Fibroblast of the aortic adventitia (primary cell): Measurements from ENCODE around the gene SLC25A53. TPM values are rescaled to one million over a fixed set of nuclear protein-coding genes. Genes with fewer than 3 reads are reported as not detected.
"Not testable (repeated sequence)": the region's sequence is repeated elsewhere in the genome, so short reads cannot be mapped to it uniquely, and the experiment has no call there.

ENCODE experiments used
- DNase-seq: peaks from one replicate; pipeline ENCODE4 v3.0.0-alpha.2; 2010; ENCODE audit warnings: low read depth
- H3K4me3 ChIP-seq: 2 replicates; pipeline ENCODE4 v1.5.1; 2011; ENCODE audit warnings: low read depth, mild to moderate bottlenecking, control low read depth, low read length, moderate library complexity
- CTCF ChIP-seq: IDR thresholded peaks from 2 replicates; pipeline ENCODE4 v1.5.1; 2011; ENCODE audit warnings: mild to moderate bottlenecking, low read length, control low read depth, inconsistent platforms; ENCODE audit not compliant: insufficient read depth
- total RNA-seq: library from RNA; depleted of rRNA; stranded (reverse); fragments of >200 nt; gene quantifications from 2 replicates; pipeline ENCODE4 v1.2.3, GENCODE V29; 2012; ENCODE audit warnings: low replicate concordance

The SLC25A53 gene
- total RNA-seq, 1 donor = 12.9 TPM

GRCh38 chrX:104098151-104098808 is 58.5 kb downstream of the SLC25A53 start:
- no peak overlapping the region for H3K4me3 ChIP-seq
- TF ChIP-seq CTCF = peak; percentile 65
- DNase-seq = peak; percentile 86

GRCh38 chrX:104085919-104086318 is 70.9 kb downstream of the SLC25A53 start:
- no peak for DNase-seq
- no peak for TF ChIP-seq CTCF
- H3K4me3 ChIP-seq = no peak overlapping the region

GRCh38 chrX:104085477-104085876 is 71.3 kb downstream of the SLC25A53 start:
- no peak overlapping the region for H3K4me3 ChIP-seq
- no peak for TF ChIP-seq CTCF
- DNase-seq = no peak

- DNase-seq = peak; percentile 37
- TF ChIP-seq CTCF = no peak
- H3K4me3 ChIP-seq = no peak overlapping the region
Measured at GRCh38 chrX:104084534-104085277, 72.1 kb downstream of the SLC25A53 start.

GRCh38 chrX:104084063-104084462 is 72.7 kb downstream of the SLC25A53 start:
- no peak for TF ChIP-seq CTCF
- H3K4me3 ChIP-seq = no peak overlapping the region
- DNase-seq = no peak

- not testable (repeated sequence) for DNase-seq
Measured at GRCh38 chrX:104077854-104078253, 79.0 kb downstream of the SLC25A53 start.

GRCh38 chrX:104075778-104076445 is 80.9 kb downstream of the SLC25A53 start, which contains the start of gene TMSB15C:
Gene TMSB15C, minus strand, starts transcription at chrX:104076236.
- not testable (repeated sequence) for H3K4me3 ChIP-seq, DNase-seq

More at GRCh38 chrX:104077854-104078253, 79.0 kb downstream of the SLC25A53 start:
- not testable (repeated sequence) for H3K4me3 ChIP-seq

GRCh38 chrX:104062636-104063035 is 94.2 kb downstream of the SLC25A53 start:
- DNase-seq, H3K4me3 ChIP-seq: not testable (repeated sequence)

GRCh38 chrX:104054956-104055355 is 101.9 kb downstream of the SLC25A53 start:
- not testable (repeated sequence) for H3K4me3 ChIP-seq, DNase-seq
